Esophagus muscularis mucosa (tissue), 4 donors: ENCODE measurements around the gene ADGRA3. TPM values are rescaled to one million over a fixed set of nuclear protein-coding genes. Genes with fewer than 3 reads are reported as not detected.
A peak's percentile ranks its signal among the peaks of the same experiment; 100 is the strongest.

Experiments used
- DNase-seq: peaks from one replicate; pipeline ENCODE4 v3.0.0-alpha.2; 2017; ENCODE audit errors: extremely low spot score
- H3K27ac ChIP-seq, 4 donors: fragments of 200-600 bp; sonication (generic); replicated peaks in 1 of 4; 1 replicate in 3 of 4; 2 replicates in 1 of 4; pipeline ENCODE4 v1.5.1; 2016 to 2019; ENCODE audit warnings: mild to moderate bottlenecking in 1 of 4
- H3K27me3 ChIP-seq, 4 donors: fragments of 200-600 bp; sonication (generic); one replicate each; pipeline versions ENCODE4 v1.5.1 to v1.6.0; 2016 to 2019
- H3K36me3 ChIP-seq, 4 donors: fragments of 200-600 bp; sonication (generic); one replicate each; pipeline ENCODE4 v1.5.1; 2016 to 2019
- H3K4me1 ChIP-seq, 4 donors: fragments of 200-600 bp; sonication (generic); one replicate each; pipeline ENCODE4 v1.5.1; 2016 to 2019
- H3K4me3 ChIP-seq, 4 donors: fragments of 200-600 bp; sonication (generic); 1 replicate in 2 of 4; 2 replicates in 2 of 4; pipeline ENCODE4 v1.5.1; 2016 to 2019; ENCODE audit warnings: mild to moderate bottlenecking in 4 of 4, moderate library complexity in 1 of 4
- H3K9me3 ChIP-seq, 4 donors: fragments of 200-600 bp; sonication (generic); 1 replicate in 3 of 4; 2 replicates in 1 of 4; pipeline ENCODE4 v1.5.1; 2016 to 2019
- EP300 ChIP-seq: sonication (generic); formaldehyde crosslinking; IDR thresholded peaks from one replicate; pipeline ENCODE4 v1.6.1; 2017; ENCODE audit warnings: antibody characterized with exemption
- POLR2A ChIP-seq: fragments of 450-650 bp; IDR thresholded peaks from one replicate; pipeline ENCODE4 v1.6.1; 2017; ENCODE audit warnings: antibody characterized with exemption, moderate library complexity, mild to moderate bottlenecking, low read depth
- POLR2AphosphoS5 ChIP-seq, 2 donors: sonication (generic); formaldehyde crosslinking; IDR thresholded peaks; one replicate each; pipeline ENCODE4 v1.6.1; 2017; ENCODE audit warnings: antibody characterized with exemption in 2 of 2
- WGBS: methylation state at CpG from one replicate; pipeline ENCODE4 v1.1.5; 2018; 5-methylcytosine and 5-hydroxymethylcytosine counted together
- intact Hi-C: fragments of 100-400 bp; cut with DNase I; formaldehyde crosslinking; loops from one replicate; pipeline ENCODE4 v1.15.1; 2023
- total RNA-seq, 4 donors: library from RNA; depleted of rRNA; stranded (reverse); fragments of >200 nt; gene quantifications; one replicate each; pipeline versions ENCODE4 v1.1.0 to v1.2.1, GENCODE V29; 2016
- TF ChIP-seq, protein P1 (sequence below), 3 experiments: fragments of 200-600 bp in 2 of 3; fragments of 450-650 bp in 1 of 3; sonication (generic) in 2 of 3; IDR thresholded peaks; one replicate each; pipeline ENCODE4 v1.5.1; 2017 to 2019; ENCODE audit warnings: antibody characterized with exemption in 3 of 3, mild to moderate bottlenecking in 2 of 3, moderate library complexity in 1 of 3

Gene ADGRA3
- total RNA-seq, 4 donors from 2014 or later = 24.9 to 41.0 (median 35.3) TPM

DNA sequence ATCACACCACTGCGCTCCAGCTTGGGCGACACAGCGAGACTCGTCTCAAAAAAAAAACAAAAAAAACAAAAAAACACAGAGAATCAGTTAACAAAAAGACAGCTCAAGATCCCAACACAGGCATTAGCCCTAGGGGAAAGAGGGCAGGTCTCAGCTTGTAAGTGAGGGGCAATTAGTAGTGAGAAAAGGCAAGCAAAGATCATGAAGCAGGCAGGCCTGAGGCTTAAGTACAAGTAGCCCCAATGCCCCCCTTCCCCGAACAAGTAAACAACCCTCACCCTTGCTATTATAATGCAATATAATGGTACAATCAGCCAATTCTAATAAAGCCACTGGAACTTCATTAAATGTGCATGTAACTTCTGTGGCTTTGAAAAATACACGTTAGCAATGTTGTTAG lies 17.0 kb downstream of the ADGRA3 start:
- H3K4me1 ChIP-seq = peaks cover 23 to 45% (median 37%) of the 10 kb centered on the region in 4 donors
- H3K9me3 ChIP-seq = no peaks in the 10 kb centered on the region
- peak; percentile 21 for DNase-seq
- H3K27me3 ChIP-seq = no peaks in the 10 kb centered on the region
- H3K4me3 ChIP-seq = no peak overlapping the region
- no peak overlapping the region for H3K27ac ChIP-seq
- 72% methylated on average over 6 of the region's 6 CpGs for WGBS
- intact Hi-C loops = no loop called here
- TF ChIP-seq POLR2A = no peak
- no peak for TF ChIP-seq POLR2AphosphoS5 (IDR thresholded peaks at IDR 0.05)
- no peak for TF ChIP-seq EP300
- TF ChIP-seq, protein P1, sequence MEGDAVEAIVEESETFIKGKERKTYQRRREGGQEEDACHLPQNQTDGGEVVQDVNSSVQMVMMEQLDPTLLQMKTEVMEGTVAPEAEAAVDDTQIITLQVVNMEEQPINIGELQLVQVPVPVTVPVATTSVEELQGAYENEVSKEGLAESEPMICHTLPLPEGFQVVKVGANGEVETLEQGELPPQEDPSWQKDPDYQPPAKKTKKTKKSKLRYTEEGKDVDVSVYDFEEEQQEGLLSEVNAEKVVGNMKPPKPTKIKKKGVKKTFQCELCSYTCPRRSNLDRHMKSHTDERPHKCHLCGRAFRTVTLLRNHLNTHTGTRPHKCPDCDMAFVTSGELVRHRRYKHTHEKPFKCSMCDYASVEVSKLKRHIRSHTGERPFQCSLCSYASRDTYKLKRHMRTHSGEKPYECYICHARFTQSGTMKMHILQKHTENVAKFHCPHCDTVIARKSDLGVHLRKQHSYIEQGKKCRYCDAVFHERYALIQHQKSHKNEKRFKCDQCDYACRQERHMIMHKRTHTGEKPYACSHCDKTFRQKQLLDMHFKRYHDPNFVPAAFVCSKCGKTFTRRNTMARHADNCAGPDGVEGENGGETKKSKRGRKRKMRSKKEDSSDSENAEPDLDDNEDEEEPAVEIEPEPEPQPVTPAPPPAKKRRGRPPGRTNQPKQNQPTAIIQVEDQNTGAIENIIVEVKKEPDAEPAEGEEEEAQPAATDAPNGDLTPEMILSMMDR (IDR thresholded peaks at IDR 0.05) = no peak
- no peaks in the 10 kb centered on the region for H3K36me3 ChIP-seq

DNA sequence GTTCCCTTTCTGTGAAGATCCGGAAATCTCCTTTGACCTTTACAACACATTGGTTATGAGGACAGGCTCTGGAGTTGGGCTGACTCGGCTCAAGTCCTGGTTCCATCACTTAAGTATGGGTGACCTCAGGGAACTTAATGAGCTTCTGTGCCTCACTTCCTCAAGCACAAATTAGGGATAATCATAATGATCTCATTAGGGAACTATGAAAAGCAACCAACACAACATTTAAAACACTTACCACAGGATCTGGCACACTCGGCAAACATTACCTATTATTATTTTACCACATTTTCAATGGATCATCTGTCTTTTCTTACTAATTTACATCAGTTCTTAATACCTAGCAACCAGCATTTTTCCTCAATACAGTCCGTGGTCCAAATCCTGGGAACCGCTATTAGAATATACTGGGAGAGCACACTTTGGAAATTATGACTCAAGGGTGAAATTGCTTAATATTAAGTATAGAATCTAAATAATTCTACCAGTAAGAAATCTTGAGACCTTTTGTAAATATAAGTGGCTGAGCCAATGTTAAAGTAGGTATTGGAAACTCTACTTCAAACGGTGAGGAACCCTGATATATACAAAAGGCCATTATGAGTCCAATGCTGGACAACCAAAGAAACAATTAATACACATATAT lies 19.6 kb downstream of the ADGRA3 start:
- DNase-seq = peak; percentile 7
- Histone ChIP-seq H3K9me3 (no peaks in the 10 kb centered on the region), H3K36me3 (no peaks in the 10 kb centered on the region), H3K4me1 (peaks cover 16 to 37% (median 28%) of the 10 kb centered on the region in 4 donors), H3K4me3 (no peak overlapping the region), H3K27ac (no peak overlapping the region), H3K27me3 (no peaks in the 10 kb centered on the region)
- TF ChIP-seq, protein P1 (IDR thresholded peaks at IDR 0.05) = no peak
- WGBS = 82% methylated on average over 6 of the region's 6 CpGs
- intact Hi-C loops = no loop called here

DNA sequence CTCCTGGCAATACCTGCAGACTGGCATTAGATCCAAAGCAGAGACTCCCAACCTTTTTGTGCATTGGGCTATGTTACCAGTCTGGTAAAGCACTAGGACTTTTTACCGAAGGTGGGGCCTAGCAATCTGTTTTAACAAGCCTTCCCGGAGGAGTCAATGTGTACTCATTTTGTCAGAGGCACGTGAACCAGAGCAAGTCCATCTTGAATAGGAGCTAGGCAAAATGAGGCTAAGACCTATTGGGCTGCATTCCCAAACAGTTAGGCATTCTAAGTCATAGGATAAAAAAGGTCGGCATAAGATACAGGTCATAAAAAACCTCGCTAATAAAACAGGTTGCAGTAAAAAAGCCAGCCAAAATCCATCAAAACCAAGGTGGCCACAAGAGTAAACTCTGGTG lies 22.3 kb downstream of the ADGRA3 start:
- Histone ChIP-seq H3K9me3 (no peaks in the 10 kb centered on the region), H3K36me3 (no peaks in the 10 kb centered on the region), H3K4me3 (no peak overlapping the region), H3K4me1 (peaks cover 0 to 10% (median 6%) of the 10 kb centered on the region in 4 donors), H3K27ac (no peak overlapping the region), H3K27me3 (no peaks in the 10 kb centered on the region)
- peak; percentile 26 for DNase-seq
- TF ChIP-seq POLR2A = no peak
- no peak for TF ChIP-seq POLR2AphosphoS5 (IDR thresholded peaks at IDR 0.05)
- no peak for TF ChIP-seq EP300
- TF ChIP-seq, protein P1 (IDR thresholded peaks at IDR 0.05) = no peak
- WGBS = 99% methylated on average over 5 of the region's 5 CpGs
- intact Hi-C loops = no loop called here

DNA sequence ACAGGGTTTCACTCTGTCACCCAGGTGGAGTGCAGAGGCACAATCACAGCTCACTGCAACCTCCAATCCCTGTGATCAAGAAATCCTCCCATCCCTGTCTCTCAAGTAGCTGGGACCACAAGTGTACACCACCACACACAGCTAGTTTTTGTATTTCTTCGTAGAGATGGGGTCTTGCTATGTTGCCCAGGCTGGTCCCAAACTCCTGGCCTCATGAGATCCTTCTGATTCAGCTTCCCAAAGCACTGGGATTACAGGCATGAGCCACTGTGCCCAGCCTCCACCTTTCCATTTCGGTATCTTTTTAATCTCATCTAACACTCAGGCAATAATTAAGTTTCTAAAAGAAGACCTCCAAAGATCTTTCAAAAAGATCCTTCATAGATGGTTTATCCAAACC lies 22.9 kb downstream of the ADGRA3 start:
- Histone ChIP-seq H3K36me3 (no peaks in the 10 kb centered on the region), H3K9me3 (no peaks in the 10 kb centered on the region), H3K4me1 (peaks cover 0 to 13% (median 7%) of the 10 kb centered on the region in 4 donors), H3K4me3 (no peak overlapping the region), H3K27me3 (no peaks in the 10 kb centered on the region), H3K27ac (no peak overlapping the region)
- DNase-seq = peak; percentile 21
- TF ChIP-seq POLR2AphosphoS5 (IDR thresholded peaks at IDR 0.05) (no peak), EP300 (no peak), POLR2A (no peak)
- TF ChIP-seq, protein P1 (IDR thresholded peaks at IDR 0.05) = no peak
- intact Hi-C loops = no loop called here
- 98% methylated on average over 2 of the region's 2 CpGs for WGBS

DNA sequence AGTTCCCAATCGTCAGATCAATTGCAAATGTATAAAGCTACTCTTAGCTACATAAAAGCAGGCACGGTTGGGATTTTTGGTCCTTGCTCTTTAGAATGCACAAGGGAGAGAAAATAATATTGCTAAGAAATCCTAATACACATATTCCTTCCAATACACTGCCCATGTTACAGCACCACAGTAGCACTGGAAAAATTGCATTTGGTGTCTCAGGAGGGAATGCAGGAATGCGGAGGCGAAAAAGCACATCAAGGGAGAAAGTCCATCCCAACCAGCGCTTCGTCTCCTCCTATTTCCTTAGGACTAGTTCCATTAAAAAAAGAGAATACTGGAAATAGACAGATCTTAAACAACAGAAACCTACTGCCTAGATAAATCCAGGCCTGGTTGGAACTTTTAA lies 23.9 kb downstream of the ADGRA3 start:
- H3K27me3 ChIP-seq = no peaks in the 10 kb centered on the region
- no peaks in the 10 kb centered on the region for H3K36me3 ChIP-seq
- intact Hi-C loops = no loop called here
- peak; percentile 53 for DNase-seq
- H3K9me3 ChIP-seq = no peaks in the 10 kb centered on the region
- 91% methylated on average over 6 of the region's 6 CpGs for WGBS
- peaks cover 0 to 19% (median 6%) of the 10 kb centered on the region in 4 donors for H3K4me1 ChIP-seq
- no peak overlapping the region for H3K27ac ChIP-seq
- H3K4me3 ChIP-seq = no peak overlapping the region
- TF ChIP-seq POLR2AphosphoS5 (IDR thresholded peaks at IDR 0.05) (no peak), EP300 (no peak), POLR2A (no peak)
- TF ChIP-seq, protein P1 (IDR thresholded peaks at IDR 0.05) = no peak
